HG03457 (cell line): ENCODE data around the gene TFF1.

Experiments
- ATAC-seq: cut with Tn5 transposase; IDR thresholded peaks from one replicate; pipeline ENCODE4 v1.9.1; 2021; ENCODE audit warnings: moderate number of reproducible peaks; ENCODE audit not compliant: unreplicated experiment

TFF1 gene

GRCh38 chr21:42346866-42347600, 19.3 kb downstream of the TFF1 start:
- ATAC-seq, result no peak

GRCh38 chr21:42346441-42346840, 19.9 kb downstream of the TFF1 start:
- ATAC-seq, result no peak

- ATAC-seq, result no peak
Observed at GRCh38 chr21:42344631-42345030, 21.7 kb downstream of the TFF1 start.

GRCh38 chr21:42343963-42344510, 22.3 kb downstream of the TFF1 start:
- ATAC-seq, result no peak

- ATAC-seq, result no peak
Observed at GRCh38 chr21:42343556-42343955, 22.8 kb downstream of the TFF1 start.

GRCh38 chr21:42343101-42343500, 23.2 kb downstream of the TFF1 start:
- no peak for ATAC-seq

GRCh38 chr21:42341776-42342542, 24.4 kb downstream of the TFF1 start:
- no peak for ATAC-seq

- no peak for ATAC-seq
Observed at GRCh38 chr21:42340187-42341050, 25.9 kb downstream of the TFF1 start.

- no peak for ATAC-seq
Observed at GRCh38 chr21:42338729-42339715, 27.3 kb downstream of the TFF1 start.

GRCh38 chr21:42337830-42338728, 28.3 kb downstream of the TFF1 start:
- no peak for ATAC-seq

- no peak for ATAC-seq
Observed at GRCh38 chr21:42337276-42337675, 29.1 kb downstream of the TFF1 start.

GRCh38 chr21:42336054-42336453, 30.3 kb downstream of the TFF1 start:
- no peak for ATAC-seq

GRCh38 chr21:42332557-42333317, 33.6 kb downstream of the TFF1 start:
- ATAC-seq, result no peak

GRCh38 chr21:42331660-42332059, 34.7 kb downstream of the TFF1 start:
- no peak for ATAC-seq

GRCh38 chr21:42330380-42331371, 35.7 kb downstream of the TFF1 start:
- ATAC-seq, result no peak

GRCh38 chr21:42324896-42325295, 41.4 kb downstream of the TFF1 start:
- ATAC-seq, result no peak

GRCh38 chr21:42321845-42322244, 44.5 kb downstream of the TFF1 start:
- ATAC-seq, result no peak
